T-cell (primary cell): ENCODE measurements around the gene CHRNA10. TPM values are rescaled to one million over a fixed set of nuclear protein-coding genes. Genes with fewer than 3 reads are reported as not detected.

Source experiments
- ATAC-seq, 4 experiments: fragments of 200-7000 bp in 3 of 4; fragments of 150-1000 bp in 1 of 4; cut with Tn5 transposase; replicated peaks in 1 of 4; 1 replicate in 3 of 4; 2 replicates in 1 of 4; pipeline ENCODE4 v1.10.0; 2021; ENCODE audit warnings: moderate library complexity in 3 of 4, mild to moderate bottlenecking in 2 of 4, moderate number of reproducible peaks in 1 of 4
- CTCF ChIA-PET, 2 donors: fragments of 300-600 bp; sonication (Branson Sonifier 250); formaldehyde crosslinking; loops; one replicate each; lab custom pipeline; 2022; ENCODE audit warnings: antibody characterized with exemption in 2 of 2; lab: Charles Lee
- POLR2A ChIA-PET, 2 donors: fragments of 300-600 bp; sonication (Branson Sonifier 250); formaldehyde crosslinking; loops; one replicate each; lab custom pipeline; 2022; ENCODE audit warnings: antibody characterized with exemption in 2 of 2; lab: Charles Lee
- DNase-seq, 35 experiments: peaks; one replicate each; pipeline versions ENCODE4 v3.0.0 to v3.0.0-alpha.2; 2013 to 2023
- H3K27ac ChIP-seq: one replicate; pipeline ENCODE4 v1.5.1; 2013; ENCODE audit warnings: low read length
- H3K27me3 ChIP-seq, 2 experiments: replicated peaks in 1 of 2; 1 replicate in 1 of 2; 2 replicates in 1 of 2; pipeline versions ENCODE4 v1.6.1 to v1.7.0; 2013; ENCODE audit warnings: low read length in 1 of 2, mixed read lengths in 1 of 2; ENCODE audit not compliant: control insufficient read depth in 2 of 2, insufficient read depth in 2 of 2; ENCODE audit errors: extremely low read depth in 1 of 2
- H3K36me3 ChIP-seq, 2 donors: 1 replicate in 1 of 2; 2 replicates in 1 of 2; pipeline versions ENCODE4 v1.6.1 to v1.7.0; 2013; ENCODE audit warnings: low read length in 1 of 2; ENCODE audit not compliant: control insufficient read depth in 2 of 2, insufficient read depth in 1 of 2; ENCODE audit errors: extremely low read depth in 1 of 2
- H3K4me1 ChIP-seq, 2 experiments: 1 replicate in 1 of 2; 2 replicates in 1 of 2; pipeline versions ENCODE4 v1.6.1 to v1.7.0; 2013; ENCODE audit warnings: low read length in 2 of 2, mixed read lengths in 1 of 2; ENCODE audit not compliant: insufficient read depth in 2 of 2, control insufficient read depth in 1 of 2; ENCODE audit errors: extremely low read depth in 1 of 2
- H3K4me3 ChIP-seq, 2 donors: 1 replicate in 1 of 2; 2 replicates in 1 of 2; pipeline versions ENCODE4 v1.5.1 to v1.7.0; 2013; ENCODE audit warnings: mild to moderate bottlenecking in 2 of 2, low read length in 1 of 2, moderate library complexity in 1 of 2; ENCODE audit not compliant: control insufficient read depth in 1 of 2; ENCODE audit errors: extremely low read depth in 1 of 2
- H3K9me3 ChIP-seq: 2 replicates; pipeline ENCODE4 v1.7.0; 2013
- H3K27ac Mint-ChIP-seq, 2 donors: one replicate each; pipeline ENCODE4 v1.8.0; 2020 to 2021; ENCODE audit warnings: mild to moderate bottlenecking in 2 of 2, mixed read lengths in 2 of 2
- H3K27me3 Mint-ChIP-seq, 2 donors: one replicate each; pipeline ENCODE4 v1.8.0; 2021 to 2022; ENCODE audit warnings: mixed read lengths in 2 of 2
- H3K36me3 Mint-ChIP-seq: one replicate; pipeline ENCODE4 v1.8.0; 2021; ENCODE audit warnings: mixed read lengths
- H3K4me1 Mint-ChIP-seq, 3 donors: one replicate each; pipeline ENCODE4 v1.8.0; 2020 to 2022; ENCODE audit warnings: mixed read lengths in 3 of 3, mild to moderate bottlenecking in 1 of 3
- H3K4me3 Mint-ChIP-seq, 3 donors: one replicate each; pipeline ENCODE4 v1.8.0; 2020 to 2022; ENCODE audit warnings: mild to moderate bottlenecking in 3 of 3, mixed read lengths in 3 of 3, moderate library complexity in 3 of 3
- H3K9me3 Mint-ChIP-seq, 3 donors: one replicate each; pipeline ENCODE4 v1.8.0; 2020 to 2022; ENCODE audit warnings: mixed read lengths in 3 of 3
- WGBS: methylation state at CpG from one replicate; pipeline ENCODE4 v1.1.5; 2013; ENCODE audit warnings: missing lambda C conversion rate; ENCODE audit not compliant: insufficient coverage; 5-methylcytosine and 5-hydroxymethylcytosine counted together
- total RNA-seq, 35 experiments: library from RNA in 6 of 35; stranded (reverse) in 6 of 35; fragments of 120-200 nt in 1 of 35; gene quantifications; one replicate each; pipeline versions ENCODE4 v1.2.1 to v1.2.4 and lab custom pipeline; 2013 to 2026

CHRNA10 gene
- total RNA-seq, 5 donors from 2014 or later (not counting 1 experiment from before 2014, with no cell fraction given): 1.2 to 4.0 (median 2.4) TPM

- Mint-ChIP-seq H3K27ac (peak overlapping the region in 1 of 2 donors; percentile 56), H3K36me3 (no peaks in the 10 kb centered on the region), H3K4me3 (peak overlapping the region; percentile 51 to 80 (median 65)), H3K27me3 (peaks cover 17 to 21% of the 10 kb centered on the region in 2 donors), H3K4me1 (peaks cover 9 to 12% (median 10%) of the 10 kb centered on the region in 3 donors), H3K9me3 (no peaks in the 10 kb centered on the region)
- POLR2A ChIA-PET: no interaction called here
- CTCF ChIA-PET: no interaction called here
- no peaks in the 10 kb centered on the region for H3K9me3 ChIP-seq
- H3K4me1 ChIP-seq: peaks cover 0 to 15% of the 10 kb centered on the region in 2 experiments
- no peak overlapping the region for H3K27ac ChIP-seq
- H3K4me3 ChIP-seq: no peak overlapping the region
- H3K36me3 ChIP-seq: no peaks in the 10 kb centered on the region
- DNase-seq: no peak
- peaks cover 6 to 70% of the 10 kb centered on the region in 2 experiments for H3K27me3 ChIP-seq
- WGBS: 82% methylated on average over 4 of the region's 8 CpGs
- ATAC-seq: no peak
Measured at GRCh38 chr11:3641191-3641590, 30.0 kb downstream of the CHRNA10 start.

- Histone ChIP-seq H3K9me3 (no peaks in the 10 kb centered on the region), H3K36me3 (no peaks in the 10 kb centered on the region), H3K4me3 (no peak overlapping the region), H3K27me3 (peaks cover 6 to 58% of the 10 kb centered on the region in 2 experiments), H3K27ac (no peak overlapping the region), H3K4me1 (peaks cover 0 to 15% of the 10 kb centered on the region in 2 experiments)
- no peak for DNase-seq
- no peak for ATAC-seq
- no peak overlapping the region for H3K4me3 Mint-ChIP-seq
- H3K9me3 Mint-ChIP-seq: no peaks in the 10 kb centered on the region
- CTCF ChIA-PET: no interaction called here
- POLR2A ChIA-PET: interaction anchor here in 1 of 2 donors (0.6 kb wide), 1 partner anchor 217 kb away, joined by 3 read pairs; no protein-coding TSS in a partner anchor
- H3K27ac Mint-ChIP-seq: no peak overlapping the region
- peaks cover 8 to 12% of the 10 kb centered on the region in 2 donors for H3K27me3 Mint-ChIP-seq
- 96% methylated on average over 13 of the region's 14 CpGs for WGBS
- peaks cover 9 to 12% (median 10%) of the 10 kb centered on the region in 3 donors for H3K4me1 Mint-ChIP-seq
- H3K36me3 Mint-ChIP-seq: no peaks in the 10 kb centered on the region
Measured at GRCh38 chr11:3639841-3640240, 31.3 kb downstream of the CHRNA10 start.

- no peak overlapping the region for H3K27ac ChIP-seq
- no peaks in the 10 kb centered on the region for H3K9me3 Mint-ChIP-seq
- H3K36me3 Mint-ChIP-seq: no peaks in the 10 kb centered on the region
- H3K4me1 ChIP-seq: peaks cover 0 to 15% of the 10 kb centered on the region in 2 experiments
- peaks cover 3 to 47% of the 10 kb centered on the region in 2 experiments for H3K27me3 ChIP-seq
- WGBS: 80% methylated on average over 5 of the region's 5 CpGs
- H3K9me3 ChIP-seq: no peaks in the 10 kb centered on the region
- H3K4me3 Mint-ChIP-seq: no peak overlapping the region
- no peak for DNase-seq
- H3K27me3 Mint-ChIP-seq: peaks cover 0 to 3% of the 10 kb centered on the region in 2 donors
- H3K27ac Mint-ChIP-seq: no peak overlapping the region
- CTCF ChIA-PET: no interaction called here
- H3K4me1 Mint-ChIP-seq: peaks cover 9 to 12% (median 10%) of the 10 kb centered on the region in 3 donors
- POLR2A ChIA-PET: no interaction called here
- H3K36me3 ChIP-seq: no peaks in the 10 kb centered on the region
- no peak overlapping the region for H3K4me3 ChIP-seq
- ATAC-seq: no peak
Measured at GRCh38 chr11:3638513-3638912, 32.7 kb downstream of the CHRNA10 start.

- Histone ChIP-seq H3K27me3 (peaks cover 0 to 34% of the 10 kb centered on the region in 2 experiments), H3K4me3 (no peak overlapping the region), H3K27ac (no peak overlapping the region), H3K36me3 (no peaks in the 10 kb centered on the region), H3K4me1 (peaks cover 0 to 7% of the 10 kb centered on the region in 2 experiments), H3K9me3 (no peaks in the 10 kb centered on the region)
- DNase-seq (no peak), ATAC-seq (no peak)
- Mint-ChIP-seq H3K4me1 (peaks cover 3 to 6% (median 5%) of the 10 kb centered on the region in 3 donors), H3K27ac (no peak overlapping the region), H3K36me3 (no peaks in the 10 kb centered on the region), H3K27me3 (peaks cover 0 to 3% of the 10 kb centered on the region in 2 donors), H3K4me3 (no peak overlapping the region), H3K9me3 (no peaks in the 10 kb centered on the region)
- 83% methylated on average over 6 of the region's 13 CpGs for WGBS
- POLR2A ChIA-PET: no interaction called here
- CTCF ChIA-PET: no interaction called here
Measured at GRCh38 chr11:3637201-3637600, 34.0 kb downstream of the CHRNA10 start.

GRCh38 chr11:3635641-3636375, 35.4 kb downstream of the CHRNA10 start:
- DNase-seq (no peak), ATAC-seq (no peak)
- Mint-ChIP-seq H3K4me1 (no peaks in the 10 kb centered on the region), H3K36me3 (no peaks in the 10 kb centered on the region), H3K4me3 (no peak overlapping the region), H3K27ac (no peak overlapping the region), H3K27me3 (no peaks in the 10 kb centered on the region), H3K9me3 (no peaks in the 10 kb centered on the region)
- 76% methylated on average over 11 of the region's 15 CpGs for WGBS
- no peaks in the 10 kb centered on the region for H3K4me1 ChIP-seq
- CTCF ChIA-PET: no interaction called here
- H3K36me3 ChIP-seq: no peaks in the 10 kb centered on the region
- no peak overlapping the region for H3K4me3 ChIP-seq
- no peaks in the 10 kb centered on the region for H3K9me3 ChIP-seq
- POLR2A ChIA-PET: no interaction called here
- no peak overlapping the region for H3K27ac ChIP-seq
- peaks cover 0 to 24% of the 10 kb centered on the region in 2 experiments for H3K27me3 ChIP-seq

- no peaks in the 10 kb centered on the region for H3K36me3 ChIP-seq
- no peaks in the 10 kb centered on the region for H3K4me1 Mint-ChIP-seq
- no peaks in the 10 kb centered on the region for H3K27me3 Mint-ChIP-seq
- no peak overlapping the region for H3K27ac ChIP-seq
- no peaks in the 10 kb centered on the region for H3K9me3 Mint-ChIP-seq
- H3K36me3 Mint-ChIP-seq: no peaks in the 10 kb centered on the region
- no peaks in the 10 kb centered on the region for H3K4me1 ChIP-seq
- H3K27ac Mint-ChIP-seq: no peak overlapping the region
- H3K9me3 ChIP-seq: no peaks in the 10 kb centered on the region
- H3K27me3 ChIP-seq: peaks cover 0 to 8% of the 10 kb centered on the region in 2 experiments
- ChIA-PET POLR2A (no interaction called here), CTCF (no interaction called here)
- ATAC-seq: no peak
- DNase-seq: no peak
- H3K4me3 ChIP-seq: no peak overlapping the region
- 78% methylated on average over 3 of the region's 5 CpGs for WGBS
- H3K4me3 Mint-ChIP-seq: no peak overlapping the region
Measured at GRCh38 chr11:3632070-3632660, 39.0 kb downstream of the CHRNA10 start.
